ENCODE results near the gene FTO. TPM values are rescaled to one million over a fixed set of nuclear protein-coding genes. Genes with fewer than 3 reads are reported as not detected.

The FTO gene
- total RNA-seq, 1 experiment from 2014 or later, result 57.4 TPM

GRCh38 chr16:54033747-54034146, 329.8 kb downstream of the FTO start (continued):
- TF ChIP-seq AR (CRISPR knock-in tag; IDR thresholded peaks at IDR 0.05) (no peak), OVOL2 (CRISPR knock-in tag; IDR thresholded peaks at IDR 0.05; ENCODE audit: borderline replicate concordance) (no peak), ATF3 (CRISPR knock-in tag; conservative IDR thresholded peaks at IDR 0.05) (no peak), NFYB (CRISPR knock-in tag; conservative IDR thresholded peaks at IDR 0.05; ENCODE audit: low read depth) (no peak), NFATC4 (CRISPR knock-in tag; IDR thresholded peaks at IDR 0.05) (no peak), PRDM15 (CRISPR knock-in tag; IDR thresholded peaks at IDR 0.05) (no peak), ZNF232 (CRISPR knock-in tag; IDR thresholded peaks at IDR 0.05) (no peak), RORB (CRISPR knock-in tag; IDR thresholded peaks at IDR 0.05) (no peak), MLX (CRISPR knock-in tag; IDR thresholded peaks at IDR 0.05) (no peak), SMAD3 (CRISPR knock-in tag; IDR thresholded peaks at IDR 0.05; ENCODE audit: borderline replicate concordance) (no peak)

GRCh38 chr16:54034684-54035083, 330.7 kb downstream of the FTO start:
- Mint-ChIP-seq H3K36me3 (peaks cover 21% of the 10 kb centered on the region), H3K27ac (no peak overlapping the region), H3K4me3 (no peak overlapping the region), H3K4me1 (peaks cover 15% of the 10 kb centered on the region), H3K9me3 (peaks cover 24% of the 10 kb centered on the region), H3K27me3 (ENCODE audit: low read depth) (no peaks in the 10 kb centered on the region; the same call in 1 of the 2 replicates)
- ATAC-seq (no peak), DNase-seq (ENCODE audit: low spot score) (no peak)
- ChIA-PET CTCF (no interaction called here), POLR2A (no interaction called here)
- TF ChIP-seq ZNF532 (CRISPR knock-in tag; IDR thresholded peaks at IDR 0.05; ENCODE audit: borderline replicate concordance) (no peak), E2F4 (CRISPR knock-in tag; IDR thresholded peaks at IDR 0.05; ENCODE audit: borderline replicate concordance, low read depth) (no peak), CTCF (IDR thresholded peaks at IDR 0.05) (no peak), ZNF138 (CRISPR knock-in tag; conservative IDR thresholded peaks at IDR 0.05) (no peak), ELF4 (CRISPR knock-in tag; IDR thresholded peaks at IDR 0.05; ENCODE audit: low read depth) (no peak), ATF3 (CRISPR knock-in tag; conservative IDR thresholded peaks at IDR 0.05) (no peak), TEAD1 (CRISPR knock-in tag; IDR thresholded peaks at IDR 0.05) (no peak), ZNF671 (CRISPR knock-in tag; IDR thresholded peaks at IDR 0.05) (no peak), ZNF263 (CRISPR knock-in tag; IDR thresholded peaks at IDR 0.05; ENCODE audit: low read depth) (no peak), ZBTB43 (CRISPR knock-in tag; IDR thresholded peaks at IDR 0.05) (no peak), MAX (CRISPR knock-in tag; IDR thresholded peaks at IDR 0.05) (no peak)
